Measurements from ENCODE around the gene CCSER2. TPM values are rescaled to one million over a fixed set of nuclear protein-coding genes. Genes with fewer than 3 reads are reported as not detected.
"Not testable (repeated sequence)": the region's sequence is repeated elsewhere in the genome, so short reads cannot be mapped to it uniquely, and the experiment has no call there.

CCSER2 gene
- total RNA-seq, 1 donor from 2014 or later = 18.5 TPM

DNA sequence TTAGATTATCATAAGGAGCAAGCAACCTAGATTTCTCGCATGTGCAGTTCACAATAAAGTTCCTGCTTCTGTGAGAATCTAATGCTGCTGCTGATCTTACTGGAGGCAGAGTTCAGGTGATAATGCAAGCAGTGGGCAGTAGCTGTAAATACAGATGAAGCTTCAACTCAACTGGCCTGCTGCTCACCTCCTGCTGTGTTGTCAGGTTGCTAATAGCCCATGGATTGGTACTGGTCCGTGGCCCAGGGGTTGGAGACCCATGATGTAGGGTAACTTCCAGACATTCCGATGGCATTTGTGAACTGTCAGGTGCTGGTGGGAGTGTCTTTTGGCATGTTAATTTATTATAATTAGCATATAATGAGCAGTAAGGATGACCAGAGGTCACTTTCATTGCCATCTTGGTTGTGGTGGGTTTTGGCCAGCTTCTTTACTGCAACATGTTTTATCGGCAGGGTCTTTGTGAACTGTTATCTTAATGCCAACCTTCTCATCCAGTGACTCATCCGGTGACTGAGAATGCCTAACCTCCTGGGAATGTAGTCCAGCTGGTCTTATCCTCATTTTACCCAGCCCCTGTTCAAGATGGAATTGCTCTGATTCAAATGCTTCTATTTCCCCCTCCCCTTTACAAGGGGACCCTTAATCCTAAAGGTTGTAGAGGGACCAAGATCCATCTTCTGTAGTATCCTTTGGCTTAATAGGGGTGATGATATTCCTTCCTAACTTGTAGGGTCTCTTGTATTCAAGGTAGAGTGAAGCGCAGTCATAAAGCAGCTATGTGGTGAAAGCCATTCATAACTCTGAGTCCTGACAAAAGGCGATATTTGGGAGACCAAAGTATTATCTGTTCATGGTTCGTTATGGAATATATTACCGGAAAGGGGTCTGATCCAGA, 165.8 kb downstream of the CCSER2 start:
- peaks cover 3% of the 10 kb centered on the region in 2 donors for H3K4me1 ChIP-seq
- TF ChIP-seq, protein P1, sequence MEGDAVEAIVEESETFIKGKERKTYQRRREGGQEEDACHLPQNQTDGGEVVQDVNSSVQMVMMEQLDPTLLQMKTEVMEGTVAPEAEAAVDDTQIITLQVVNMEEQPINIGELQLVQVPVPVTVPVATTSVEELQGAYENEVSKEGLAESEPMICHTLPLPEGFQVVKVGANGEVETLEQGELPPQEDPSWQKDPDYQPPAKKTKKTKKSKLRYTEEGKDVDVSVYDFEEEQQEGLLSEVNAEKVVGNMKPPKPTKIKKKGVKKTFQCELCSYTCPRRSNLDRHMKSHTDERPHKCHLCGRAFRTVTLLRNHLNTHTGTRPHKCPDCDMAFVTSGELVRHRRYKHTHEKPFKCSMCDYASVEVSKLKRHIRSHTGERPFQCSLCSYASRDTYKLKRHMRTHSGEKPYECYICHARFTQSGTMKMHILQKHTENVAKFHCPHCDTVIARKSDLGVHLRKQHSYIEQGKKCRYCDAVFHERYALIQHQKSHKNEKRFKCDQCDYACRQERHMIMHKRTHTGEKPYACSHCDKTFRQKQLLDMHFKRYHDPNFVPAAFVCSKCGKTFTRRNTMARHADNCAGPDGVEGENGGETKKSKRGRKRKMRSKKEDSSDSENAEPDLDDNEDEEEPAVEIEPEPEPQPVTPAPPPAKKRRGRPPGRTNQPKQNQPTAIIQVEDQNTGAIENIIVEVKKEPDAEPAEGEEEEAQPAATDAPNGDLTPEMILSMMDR (IDR thresholded peaks at IDR 0.05) = no peak
- no peak for DNase-seq (ENCODE audit: low spot score in 2 of 2)
- peaks cover 0 to 5% of the 10 kb centered on the region in 2 donors for H3K9me3 ChIP-seq
- no peaks in the 10 kb centered on the region for H3K27me3 ChIP-seq
- H3K4me3 ChIP-seq = no peak overlapping the region
- H3K36me3 ChIP-seq = peaks cover 0 to 17% of the 10 kb centered on the region in 2 donors
- intact Hi-C loops (cut with DNase I) = no loop called here
- H3K27ac ChIP-seq = no peak overlapping the region

DNA sequence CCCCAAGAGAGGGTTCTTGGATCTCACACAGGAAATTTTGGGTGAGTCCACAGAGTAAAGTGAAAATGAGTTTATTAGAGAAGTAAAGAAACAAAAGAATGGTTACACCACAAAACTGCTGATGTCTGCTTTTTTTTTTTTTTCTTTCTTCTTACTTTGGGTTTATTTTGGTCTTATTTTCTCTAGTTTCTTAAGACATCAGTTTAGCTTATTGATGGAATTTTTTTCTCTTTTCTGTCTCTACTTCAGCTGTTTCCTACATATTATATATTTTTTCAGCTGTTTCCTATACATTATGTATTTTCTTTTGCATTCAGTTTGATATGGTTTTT, 166.4 kb downstream of the CCSER2 start:
- Histone ChIP-seq H3K9me3 (peaks cover 0 to 5% of the 10 kb centered on the region in 2 donors), H3K27me3 (no peaks in the 10 kb centered on the region), H3K4me1 (peaks cover 3% of the 10 kb centered on the region in 2 donors), H3K36me3 (peaks cover 0 to 17% of the 10 kb centered on the region in 2 donors), H3K27ac (no peak overlapping the region), H3K4me3 (no peak overlapping the region)
- TF ChIP-seq, protein P1 (IDR thresholded peaks at IDR 0.05) = no peak
- intact Hi-C loops (cut with DNase I) = no loop called here
- DNase-seq (ENCODE audit: low spot score in 2 of 2) = no peak

DNA sequence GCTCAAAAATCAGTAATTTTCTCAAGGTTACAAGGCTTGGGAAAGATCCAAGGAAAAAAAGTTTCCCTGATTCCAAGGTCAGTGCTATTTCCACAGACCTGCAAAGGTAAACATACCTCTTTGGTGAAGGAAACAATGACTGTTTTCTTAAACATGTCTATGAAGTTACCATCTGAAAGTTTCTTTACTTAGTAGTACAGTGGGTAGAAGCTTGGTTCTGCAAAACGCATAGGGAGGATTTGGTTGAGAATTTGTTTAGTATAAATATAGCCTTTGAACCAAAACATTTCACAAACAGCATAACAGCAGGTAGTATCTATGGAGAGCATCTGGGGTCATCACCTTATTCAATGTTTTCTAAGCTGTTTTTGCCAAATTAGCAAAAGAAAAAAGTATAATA, 169.6 kb downstream of the CCSER2 start:
- no peaks in the 10 kb centered on the region for H3K9me3 ChIP-seq
- no peak overlapping the region for H3K27ac ChIP-seq
- TF ChIP-seq, protein P1 (IDR thresholded peaks at IDR 0.05) = no peak
- H3K4me3 ChIP-seq = no peak overlapping the region
- H3K4me1 ChIP-seq = peaks cover 3% of the 10 kb centered on the region in 2 donors
- no peak for DNase-seq (ENCODE audit: low spot score in 2 of 2)
- no peaks in the 10 kb centered on the region for H3K27me3 ChIP-seq
- H3K36me3 ChIP-seq = no peaks in the 10 kb centered on the region
- intact Hi-C loops (cut with DNase I) = no loop called here

DNA sequence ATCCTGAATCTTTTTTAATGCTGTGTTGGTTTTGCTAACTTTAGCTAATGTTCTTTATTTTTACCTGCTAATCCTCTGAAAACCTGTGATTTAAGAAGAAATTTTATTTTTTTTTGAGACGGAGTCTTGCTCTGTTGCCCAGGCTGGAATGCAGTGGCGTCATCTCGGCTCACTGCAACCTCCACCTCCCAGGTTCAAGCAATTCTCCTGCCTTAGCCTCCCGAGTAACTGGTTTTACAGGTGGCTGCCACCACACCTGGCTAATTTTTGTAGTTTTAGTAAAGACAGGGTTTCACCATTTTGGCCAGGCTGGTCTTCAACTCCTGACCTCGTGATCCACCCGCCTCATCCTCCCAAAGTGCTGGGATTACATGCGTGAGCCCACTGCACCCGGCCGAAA, 170.7 kb downstream of the CCSER2 start:
- H3K4me1 ChIP-seq; H3K9me3 ChIP-seq; DNase-seq (ENCODE audit: low spot score in 2 of 2); H3K4me3 ChIP-seq; H3K36me3 ChIP-seq; H3K27ac ChIP-seq; H3K27me3 ChIP-seq; intact Hi-C loops (cut with DNase I): not testable (repeated sequence)

DNA sequence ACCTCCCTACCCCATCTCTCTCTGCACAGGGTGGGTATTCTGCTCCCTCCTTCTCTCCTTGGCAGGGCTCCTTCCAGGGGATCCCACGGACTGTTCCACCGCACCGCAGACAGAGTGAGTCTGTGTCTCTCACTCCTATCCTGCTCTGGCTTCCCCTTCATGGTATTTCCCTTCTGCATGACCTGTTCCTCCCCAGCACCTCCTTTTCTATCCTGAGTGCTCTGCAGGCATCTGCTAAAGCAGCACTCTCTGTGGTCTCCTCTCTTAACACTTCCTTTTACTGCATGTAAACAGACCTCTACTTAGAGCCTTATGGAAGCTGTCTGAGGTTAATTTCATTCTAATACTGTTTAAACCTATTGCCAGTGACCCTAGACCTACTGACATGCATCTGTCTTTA, 171.5 kb downstream of the CCSER2 start:
- H3K4me3 ChIP-seq = no peak overlapping the region
- H3K27ac ChIP-seq = no peak overlapping the region
- H3K4me1 ChIP-seq = peaks cover 0 to 2% of the 10 kb centered on the region in 2 donors
- no peak for DNase-seq (ENCODE audit: low spot score in 2 of 2)
- TF ChIP-seq, protein P1 (IDR thresholded peaks at IDR 0.05) = no peak
- H3K27me3 ChIP-seq = no peaks in the 10 kb centered on the region
- no peaks in the 10 kb centered on the region for H3K9me3 ChIP-seq
- no peaks in the 10 kb centered on the region for H3K36me3 ChIP-seq
- intact Hi-C loops (cut with DNase I) = no loop called here

DNA sequence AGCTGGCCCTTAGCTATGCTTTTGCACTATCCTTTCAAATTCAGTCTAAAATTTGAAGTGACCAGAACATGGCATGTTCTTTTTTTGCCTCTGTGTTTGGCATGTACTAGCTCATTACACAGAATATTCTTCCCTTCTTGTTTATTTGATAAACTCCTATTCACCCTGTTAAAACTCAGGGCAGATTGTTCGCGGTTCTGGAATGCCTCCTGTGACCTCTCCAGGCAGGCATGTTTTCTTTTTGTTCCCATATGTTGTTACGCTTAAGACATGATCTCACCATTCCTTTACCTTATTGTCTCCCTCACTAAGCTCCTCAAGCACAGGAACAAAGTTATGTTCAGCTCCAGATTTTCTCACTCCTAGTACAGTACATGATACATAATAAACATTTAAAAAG, 181.7 kb downstream of the CCSER2 start:
- TF ChIP-seq, protein P1 (IDR thresholded peaks at IDR 0.05) = no peak
- H3K4me3 ChIP-seq = no peak overlapping the region
- DNase-seq (ENCODE audit: low spot score in 2 of 2) = no peak
- no peaks in the 10 kb centered on the region for H3K27me3 ChIP-seq
- intact Hi-C loops (cut with DNase I) = no loop called here
- H3K36me3 ChIP-seq = peaks cover 13 to 17% of the 10 kb centered on the region in 2 donors
- no peak overlapping the region for H3K27ac ChIP-seq
- no peaks in the 10 kb centered on the region for H3K4me1 ChIP-seq
- H3K9me3 ChIP-seq = no peaks in the 10 kb centered on the region
